ENCODE results near the gene TENM4.

The TENM4 gene

DNA sequence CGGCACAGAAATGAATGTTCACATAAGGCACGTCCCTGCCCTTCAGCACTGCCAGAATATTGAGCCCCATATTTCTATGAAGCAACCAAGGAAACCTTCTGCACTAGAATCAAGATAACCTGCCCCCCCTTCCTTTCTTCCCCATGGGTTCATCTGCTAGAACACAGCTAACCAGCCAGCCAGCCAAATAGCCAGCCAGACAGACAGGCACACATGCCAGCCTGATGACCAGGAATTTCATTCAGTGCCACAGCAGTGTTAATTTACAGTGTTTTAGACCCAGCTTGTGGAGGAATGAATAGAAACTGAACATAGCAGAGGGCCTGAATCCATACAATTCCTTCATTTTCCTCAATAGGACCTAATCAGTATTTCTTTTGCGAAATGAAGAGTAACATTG, 57.0 kb downstream of the TENM4 start:
- DNase-seq: no peak

DNA sequence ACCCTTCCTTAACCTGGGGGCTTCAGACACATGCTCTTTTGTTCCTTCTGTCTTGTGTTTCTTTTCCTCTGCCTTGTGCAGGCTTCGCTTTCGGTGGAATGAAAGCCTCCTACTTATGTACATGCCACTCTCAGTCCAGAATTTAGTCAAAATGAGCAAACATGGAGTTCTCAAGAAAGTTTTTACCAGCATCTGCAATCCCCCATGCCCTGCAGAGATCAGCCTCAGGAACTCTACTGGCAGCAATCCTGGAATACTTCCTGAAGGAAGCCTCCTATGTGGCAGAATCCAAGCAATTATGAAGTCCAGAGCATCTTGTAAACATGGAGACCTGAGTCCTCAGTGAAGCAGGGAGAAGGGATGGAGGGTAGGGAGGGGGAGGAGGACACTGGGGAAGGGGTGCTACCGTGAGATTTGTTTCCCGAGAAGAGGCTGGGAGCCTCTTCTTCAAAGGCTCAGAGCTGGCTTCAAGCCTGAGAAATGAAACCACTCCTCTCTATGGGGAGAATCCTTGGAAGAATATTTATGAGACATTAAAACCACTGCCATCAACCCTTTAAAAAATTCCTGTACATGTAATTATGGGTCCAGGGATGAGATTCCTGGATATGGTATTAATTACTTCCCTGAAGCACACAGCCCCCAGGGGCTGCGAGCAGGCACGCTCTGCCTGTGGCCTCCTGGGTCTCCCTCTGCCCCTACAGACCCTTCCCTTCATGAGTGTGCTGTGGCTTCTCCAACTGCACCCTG, 58.4 kb downstream of the TENM4 start:
- no peak for DNase-seq

DNA sequence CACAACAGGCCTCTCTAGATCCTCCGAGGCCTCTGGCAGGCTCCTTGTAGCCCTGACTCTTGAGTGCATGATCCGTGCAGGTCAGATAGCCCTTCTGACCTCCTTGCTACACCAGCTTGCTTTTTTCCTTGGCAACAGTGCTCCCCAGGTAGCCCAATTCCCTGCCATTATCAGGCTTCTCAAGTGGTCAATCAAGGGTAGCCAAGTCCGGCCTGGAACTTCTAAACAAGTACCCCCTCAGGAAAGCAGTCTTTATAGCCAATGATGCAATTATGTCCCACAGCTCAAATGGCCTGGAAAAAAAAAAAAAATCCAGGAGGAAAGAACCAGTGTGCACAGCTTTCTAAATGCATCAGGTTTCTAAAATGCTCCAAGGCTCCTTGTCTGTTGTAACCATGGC, 59.8 kb downstream of the TENM4 start:
- DNase-seq: no peak

DNA sequence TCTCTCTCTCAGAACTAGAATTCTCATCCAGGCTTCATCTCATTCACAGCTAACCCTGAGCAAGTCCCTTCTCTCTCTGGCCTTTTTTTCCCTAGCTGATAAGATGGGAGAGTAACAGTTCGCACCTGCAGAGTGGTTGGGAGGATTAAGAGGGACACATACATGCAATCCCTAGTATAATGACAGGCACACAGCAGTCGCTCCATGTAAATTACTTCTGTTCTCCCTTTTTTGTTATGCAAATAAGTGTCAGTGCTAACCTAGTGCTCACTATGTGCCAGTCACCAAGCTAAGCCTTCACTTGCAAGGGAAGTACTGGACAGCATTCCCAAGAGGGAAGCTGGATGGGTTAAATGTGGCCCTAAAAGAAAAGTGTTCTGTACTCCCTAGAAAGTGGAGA, 63.4 kb downstream of the TENM4 start:
- no peak for DNase-seq

DNA sequence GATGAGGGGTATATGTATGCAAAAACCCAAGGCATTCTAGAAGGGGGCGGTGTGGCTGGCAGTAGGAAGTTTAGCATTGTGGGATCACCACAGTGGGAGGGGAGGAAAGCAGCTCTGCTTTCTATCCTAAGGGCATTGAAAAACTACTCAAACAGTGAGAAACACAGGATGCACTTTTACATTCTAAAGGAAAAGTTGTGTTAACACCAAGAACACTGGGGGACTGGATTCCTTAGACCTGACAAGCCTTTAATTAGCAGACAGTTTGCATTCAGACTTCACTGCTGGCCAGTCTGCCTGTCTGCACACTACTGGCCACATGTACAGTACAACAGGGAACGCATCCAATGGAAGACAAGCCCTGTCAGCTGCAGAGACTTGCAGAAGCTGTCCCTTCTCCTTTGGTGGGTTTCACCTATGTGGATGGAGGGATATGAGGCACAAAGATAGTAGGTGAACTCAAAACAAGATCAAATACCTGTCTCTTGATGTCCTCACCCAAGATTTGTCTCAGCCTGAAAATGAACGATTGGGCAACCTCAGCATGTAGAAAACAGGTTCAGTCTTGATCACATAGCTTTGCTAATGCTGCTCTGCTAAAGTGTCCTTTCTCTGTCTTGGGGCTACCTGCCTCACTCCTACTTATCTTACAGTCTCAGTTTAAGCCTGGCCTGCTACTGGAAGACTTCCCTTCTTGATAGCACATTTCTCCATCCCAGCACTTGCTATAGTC, 64.8 kb downstream of the TENM4 start:
- no peak for DNase-seq

DNA sequence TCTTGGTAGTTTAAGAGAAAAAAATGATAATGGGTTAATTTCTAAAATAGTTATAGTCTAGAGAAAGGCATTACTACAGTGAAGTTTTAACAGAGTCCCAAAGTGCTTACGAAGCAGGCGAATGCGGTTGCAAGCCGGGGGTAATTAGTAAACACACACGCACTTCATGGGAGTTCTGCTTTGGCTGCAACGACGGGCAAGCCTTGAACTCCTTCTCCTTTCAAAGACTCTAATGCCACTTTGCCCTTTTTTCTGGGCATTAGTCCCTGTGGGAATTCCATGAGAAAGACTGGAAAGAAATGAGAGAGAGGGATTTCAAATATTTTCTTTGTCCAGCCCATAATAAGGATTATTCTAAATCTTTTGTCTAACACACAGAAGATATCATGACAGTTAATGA, 66.1 kb downstream of the TENM4 start:
- no peak for DNase-seq

DNA sequence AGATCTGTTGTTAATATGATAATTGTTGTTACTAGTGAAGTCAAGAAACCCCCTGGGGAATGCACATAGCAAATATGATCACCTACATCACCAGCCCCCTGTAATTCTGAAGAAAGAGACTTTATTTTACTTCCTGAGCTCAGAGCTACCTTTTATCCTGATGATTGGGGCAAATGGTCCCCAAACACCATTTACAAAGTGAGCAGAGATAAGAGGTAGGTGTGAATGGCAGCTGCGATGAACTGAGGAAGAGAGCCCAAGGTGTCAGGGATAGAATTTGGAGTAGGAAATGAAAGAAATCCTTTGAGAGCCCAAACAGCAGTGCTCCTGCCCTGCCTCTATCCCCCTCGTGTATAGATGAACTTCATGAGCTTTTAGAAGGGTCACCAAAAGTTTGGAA, 69.1 kb downstream of the TENM4 start:
- DNase-seq: peak; percentile 21

DNA sequence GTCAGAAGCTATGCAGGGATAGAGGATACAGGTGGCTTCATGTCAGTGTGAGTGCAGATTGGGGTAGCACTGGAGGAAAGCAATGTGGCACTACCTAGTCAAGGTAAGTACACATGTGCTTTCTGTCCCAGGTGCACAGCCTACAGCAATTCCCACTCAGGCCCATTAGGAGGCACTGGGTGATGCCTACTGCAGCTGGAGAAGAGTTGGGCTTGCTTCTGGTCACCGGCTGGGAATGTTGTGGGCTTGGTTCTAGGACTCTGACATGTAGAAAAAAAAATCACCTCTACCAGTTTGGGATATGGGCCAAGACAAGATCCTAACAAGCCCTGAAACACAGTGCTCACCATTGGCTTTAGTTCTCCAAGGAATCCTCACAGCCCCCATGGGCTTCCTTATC, 69.7 kb downstream of the TENM4 start:
- peak; percentile 71 for DNase-seq

DNA sequence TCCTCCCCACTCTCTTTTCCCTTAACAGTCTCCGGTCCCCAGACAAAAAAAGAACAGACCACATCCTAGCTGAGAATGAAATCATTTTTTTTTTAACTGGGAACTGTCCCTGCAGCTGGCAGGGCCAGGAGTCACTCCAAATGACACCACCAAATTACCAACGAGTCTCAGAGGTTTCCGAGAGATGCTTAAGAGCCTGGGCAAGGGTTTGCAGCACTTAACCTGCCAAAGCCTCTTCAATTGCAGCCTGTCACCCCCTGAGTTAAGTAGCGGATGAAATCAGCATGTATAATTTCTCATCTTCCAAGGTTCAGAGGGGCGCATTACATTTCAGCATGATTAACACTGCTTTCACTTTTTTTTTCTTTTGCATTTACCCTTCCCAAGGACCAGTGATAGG, 71.8 kb downstream of the TENM4 start:
- no peak for DNase-seq

DNA sequence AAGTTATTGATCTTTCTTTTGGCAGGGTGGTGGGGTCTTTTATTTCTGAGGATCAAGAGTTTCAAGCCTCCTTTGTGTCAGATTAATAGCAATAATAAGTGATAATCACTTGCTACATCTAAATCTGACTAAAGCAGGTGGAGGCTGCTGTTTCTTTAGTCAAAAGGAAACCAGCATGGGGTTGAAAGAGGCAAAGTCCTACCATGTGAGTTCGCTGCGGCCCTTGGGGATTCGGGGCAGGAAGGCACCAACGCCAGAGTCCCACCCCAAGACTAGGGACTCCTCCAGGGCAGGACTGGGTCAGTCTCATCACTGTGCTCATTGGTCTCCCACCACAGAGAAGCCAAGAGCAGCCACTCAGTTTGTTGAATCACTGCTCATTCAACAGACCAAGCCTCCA, 73.0 kb downstream of the TENM4 start:
- DNase-seq: no peak

DNA sequence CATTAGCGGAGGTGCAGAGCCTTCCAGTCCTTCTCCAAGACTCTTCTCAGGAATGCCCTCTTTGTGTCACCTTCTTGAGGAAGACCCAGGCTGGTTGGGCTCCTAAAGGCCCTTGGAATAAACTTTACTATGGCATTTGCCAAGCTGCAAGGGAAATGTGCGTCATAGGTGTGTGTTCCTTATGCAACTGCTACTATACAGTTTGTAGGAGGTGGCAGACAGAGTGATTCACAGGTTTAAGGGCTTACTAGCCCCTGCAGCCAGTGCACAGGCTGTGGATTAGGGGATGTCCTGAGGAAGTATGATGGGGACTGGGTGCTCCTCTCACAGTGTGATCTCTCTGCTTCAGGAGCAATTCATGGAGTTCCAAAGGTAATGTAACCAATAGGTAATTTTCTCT, 74.6 kb downstream of the TENM4 start:
- no peak for DNase-seq

DNA sequence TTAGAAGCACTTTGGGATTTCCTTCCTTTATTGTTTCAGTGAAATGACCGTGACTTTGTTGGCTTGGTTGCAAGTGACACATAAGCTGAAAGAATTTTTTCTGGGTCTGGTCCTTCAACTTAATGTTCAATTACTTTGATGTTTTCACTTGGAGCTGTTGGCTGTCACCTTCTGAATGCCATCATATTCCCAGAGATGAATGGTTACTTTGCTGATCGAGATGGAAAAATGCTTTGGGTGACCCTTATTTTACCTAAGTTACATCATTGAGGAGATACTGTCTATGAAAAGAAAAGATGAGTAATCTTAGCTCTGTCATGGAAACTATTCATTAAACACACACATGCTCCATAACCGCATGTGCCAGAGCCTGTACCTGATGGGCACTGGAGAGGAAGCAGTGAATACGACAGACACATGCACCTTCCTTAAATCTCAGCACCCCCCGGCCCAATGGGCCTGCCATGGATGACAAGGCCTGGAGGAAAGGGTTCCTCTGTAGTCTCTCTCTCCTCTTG, 76.9 kb downstream of the TENM4 start:
- no peak for DNase-seq

DNA sequence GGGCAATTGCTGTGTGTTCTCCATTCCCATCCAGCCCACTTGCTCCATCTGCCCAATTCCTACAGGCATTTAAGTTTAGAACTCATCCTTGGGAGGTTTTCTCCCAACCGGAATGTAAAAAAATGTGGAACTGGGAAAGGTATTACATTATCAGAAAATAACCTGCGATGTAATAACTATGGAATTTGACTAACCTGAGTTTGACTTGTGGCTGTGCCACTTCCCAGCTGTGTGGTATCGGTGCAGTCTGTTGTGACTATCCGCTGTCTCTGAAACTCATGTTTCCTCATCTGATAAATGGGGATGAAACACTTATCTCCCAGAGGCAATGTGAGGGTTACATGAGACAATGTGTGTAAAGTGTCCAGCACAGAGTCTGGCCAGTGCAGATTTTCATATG, 77.6 kb downstream of the TENM4 start:
- DNase-seq: no peak

DNA sequence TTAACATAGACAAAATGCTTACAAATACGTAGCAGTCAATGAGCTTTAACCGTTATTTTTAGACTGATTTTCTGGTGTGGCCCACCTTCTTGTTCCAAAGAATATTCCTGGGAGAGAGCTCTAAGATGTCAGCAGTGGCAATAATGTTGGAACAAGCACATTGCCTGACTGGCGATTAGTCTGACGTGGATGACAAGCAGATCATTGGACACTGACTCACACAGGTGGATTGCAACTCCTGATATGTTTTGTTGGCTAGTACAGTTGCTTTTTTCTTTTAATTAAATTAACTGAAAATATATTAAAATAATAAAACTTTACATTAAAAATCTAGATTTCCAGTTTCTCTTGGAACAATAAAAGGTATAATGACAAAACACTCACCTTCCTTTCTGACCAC, 78.0 kb downstream of the TENM4 start:
- DNase-seq: no peak

DNA sequence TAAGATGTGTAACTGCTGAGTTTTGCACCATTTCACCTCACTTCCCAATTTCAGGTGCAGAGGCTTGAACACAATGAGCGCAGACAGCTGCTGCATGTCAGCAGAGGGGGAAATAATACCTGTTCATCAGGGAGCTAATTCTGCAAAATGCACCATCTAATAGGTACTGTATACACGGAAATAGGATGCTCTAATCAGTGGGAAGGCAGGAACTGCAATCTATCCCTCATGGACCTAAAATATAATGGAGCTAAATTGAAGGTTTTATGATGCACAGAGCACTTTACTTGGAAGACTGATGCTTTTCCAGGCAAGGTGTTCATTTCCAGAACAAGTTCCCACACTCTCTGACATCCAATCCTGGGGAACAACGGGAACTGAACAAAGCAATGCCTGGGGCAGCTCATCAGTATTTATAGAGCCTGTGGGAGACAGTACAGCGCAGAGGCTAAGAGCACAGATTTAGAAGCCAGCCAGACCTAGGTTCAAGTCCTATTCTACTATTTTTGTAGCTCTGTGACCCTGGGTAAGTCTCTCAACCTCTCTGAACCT, 78.5 kb downstream of the TENM4 start:
- peak; percentile 95 for DNase-seq

DNA sequence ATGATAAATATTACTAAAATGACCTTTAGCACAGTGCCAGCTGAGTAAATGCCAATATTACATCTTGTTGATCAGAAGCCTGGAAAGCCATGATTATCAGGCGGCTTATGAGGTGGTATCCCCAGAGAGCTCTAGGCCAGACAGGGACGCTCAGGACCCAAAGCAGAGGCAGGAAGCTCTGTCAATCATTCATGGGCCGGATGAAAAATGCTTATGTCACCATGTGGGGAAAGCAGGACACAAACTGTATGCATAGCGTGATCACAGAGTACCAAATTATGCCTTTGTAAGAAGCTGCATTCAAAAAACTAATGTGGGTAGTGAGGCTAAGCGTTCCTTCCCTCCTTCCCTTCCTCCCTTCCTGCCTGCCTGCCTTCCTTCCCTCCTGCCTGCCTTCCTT, 82.6 kb downstream of the TENM4 start:
- DNase-seq: no peak

DNA sequence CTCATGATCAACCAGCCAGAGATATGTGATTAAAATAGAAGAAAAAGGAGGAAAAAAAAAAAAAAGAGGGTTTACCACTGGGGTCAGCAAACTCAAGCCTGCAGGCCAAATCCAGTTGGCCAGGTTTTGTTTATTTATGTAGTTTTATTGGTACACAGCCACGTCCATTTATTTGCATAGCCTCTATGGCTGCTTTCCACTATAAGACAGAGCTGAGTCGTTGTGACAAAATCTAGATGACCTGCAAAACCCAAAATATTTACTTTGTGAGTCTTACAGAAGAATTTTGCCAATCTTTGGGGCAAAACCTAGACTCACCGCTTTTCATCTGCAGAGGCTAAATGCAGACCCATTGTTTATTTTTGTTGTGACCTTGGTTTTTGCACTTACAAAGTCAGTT, 87.1 kb downstream of the TENM4 start:
- no peak for DNase-seq

DNA sequence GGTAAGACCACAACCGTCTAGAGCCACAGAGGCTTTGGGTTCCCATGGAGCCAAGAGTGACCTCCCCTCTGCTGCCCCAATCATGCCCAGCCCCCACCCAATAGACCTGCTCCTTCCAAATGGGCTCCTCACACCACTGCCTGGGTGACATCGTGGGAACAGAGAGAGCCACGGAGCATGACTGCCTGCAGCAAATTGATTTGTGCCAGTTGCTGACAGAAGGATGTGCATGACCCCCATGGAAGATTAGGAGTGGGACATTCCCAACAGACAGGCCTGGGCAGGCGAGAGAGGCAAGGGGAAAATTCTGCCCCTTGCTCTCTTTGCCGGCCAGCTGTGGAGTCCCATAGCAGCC, 88.5 kb downstream of the TENM4 start:
- peak; percentile 67 for DNase-seq

DNA sequence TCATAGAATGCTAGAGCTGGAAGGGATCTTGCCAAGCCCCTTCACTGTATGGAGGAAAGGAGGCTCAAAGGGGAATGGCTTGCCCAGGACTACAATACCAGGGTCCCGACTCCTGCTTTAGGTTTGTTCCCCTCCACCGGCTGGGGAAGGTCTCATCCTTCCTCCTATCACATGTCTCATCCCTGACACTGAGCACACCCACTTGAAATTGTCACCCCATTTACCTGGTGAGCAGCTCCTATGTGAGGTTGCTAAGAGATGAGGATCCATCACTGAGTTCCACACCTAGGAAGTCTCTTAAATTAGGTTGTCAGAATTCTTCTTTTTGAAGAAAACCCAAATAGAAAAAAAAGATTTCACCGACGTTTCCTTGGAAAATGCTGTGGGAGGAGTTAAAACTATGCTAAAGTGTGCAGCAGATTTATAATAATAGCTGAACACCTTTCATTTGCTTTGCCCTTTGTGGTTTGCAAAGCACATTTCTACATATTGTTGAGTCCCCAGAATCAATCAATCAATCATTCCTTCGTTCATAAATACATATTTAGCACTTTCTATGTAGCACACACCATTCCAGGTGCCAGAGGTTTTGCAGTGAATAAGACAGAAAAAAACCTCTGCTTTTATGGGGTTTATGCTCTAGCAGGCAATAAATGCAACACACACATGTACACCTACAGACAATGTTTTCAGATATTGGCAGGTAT, 91.7 kb downstream of the TENM4 start:
- DNase-seq: no peak

DNA sequence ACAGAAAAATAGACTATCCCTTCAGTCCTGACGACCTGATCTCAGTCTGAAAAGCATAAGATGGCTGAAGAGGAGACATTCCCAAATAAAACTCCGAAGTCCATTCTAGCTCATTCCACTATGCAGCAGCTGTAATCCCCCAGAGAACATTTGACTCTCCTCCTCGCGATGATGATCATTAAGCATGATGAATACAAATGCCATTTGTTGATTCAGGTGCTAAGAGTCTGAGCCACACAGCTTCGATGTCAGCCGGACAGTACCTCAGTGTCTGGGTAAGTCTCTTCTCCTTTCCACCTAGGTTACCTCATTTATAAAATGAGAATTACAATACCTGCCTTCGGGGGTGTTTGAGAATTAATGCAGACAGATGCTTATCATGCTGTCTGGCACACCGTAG, 94.8 kb downstream of the TENM4 start:
- peak; percentile 92 for DNase-seq

DNA sequence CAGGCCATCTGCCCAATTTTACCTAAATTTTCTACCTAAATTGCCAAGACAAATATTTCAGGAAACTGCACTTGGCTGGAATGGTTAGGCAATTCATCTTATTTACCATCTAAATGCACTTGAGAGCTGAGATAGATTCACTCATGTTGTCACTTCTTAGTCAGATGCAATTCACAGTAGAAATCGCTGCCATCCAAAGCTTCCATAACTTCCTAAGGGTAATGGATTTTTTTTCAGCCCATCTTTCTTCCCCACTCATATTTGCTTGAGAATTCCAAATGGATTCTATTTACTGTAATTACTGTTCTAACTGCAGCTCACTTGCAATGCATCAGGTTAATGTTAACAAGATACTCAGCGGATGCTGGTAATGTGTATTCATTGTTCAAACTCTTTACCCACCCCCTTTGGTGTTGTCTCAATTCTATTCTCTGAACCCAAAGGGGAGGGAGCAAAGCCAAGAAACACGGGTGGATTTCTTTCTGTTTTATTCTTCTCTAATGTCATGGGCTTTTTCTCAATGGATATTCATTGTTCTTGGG, 96.0 kb downstream of the TENM4 start:
- peak; percentile 81 for DNase-seq

DNA sequence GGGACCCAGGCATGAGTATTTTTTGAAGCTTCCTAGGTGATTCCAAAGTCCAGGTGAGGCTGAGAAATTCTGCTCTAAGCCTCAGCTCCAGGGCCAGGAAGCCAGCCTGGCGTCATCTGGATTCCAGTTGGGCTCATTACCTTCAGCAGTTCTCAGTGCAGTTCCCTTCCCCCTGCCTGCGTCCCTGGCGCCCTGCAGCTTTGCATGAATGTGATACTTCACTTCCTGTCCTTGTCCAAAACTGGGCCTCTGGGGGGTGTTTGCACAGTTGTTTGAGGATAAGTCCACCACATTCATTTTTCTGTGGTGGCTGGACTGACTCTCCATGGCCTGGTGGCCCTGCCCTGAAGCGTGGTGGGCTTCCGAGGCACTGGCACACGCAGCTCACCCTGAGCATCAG, 98.1 kb downstream of the TENM4 start:
- DNase-seq: peak; percentile 98

DNA sequence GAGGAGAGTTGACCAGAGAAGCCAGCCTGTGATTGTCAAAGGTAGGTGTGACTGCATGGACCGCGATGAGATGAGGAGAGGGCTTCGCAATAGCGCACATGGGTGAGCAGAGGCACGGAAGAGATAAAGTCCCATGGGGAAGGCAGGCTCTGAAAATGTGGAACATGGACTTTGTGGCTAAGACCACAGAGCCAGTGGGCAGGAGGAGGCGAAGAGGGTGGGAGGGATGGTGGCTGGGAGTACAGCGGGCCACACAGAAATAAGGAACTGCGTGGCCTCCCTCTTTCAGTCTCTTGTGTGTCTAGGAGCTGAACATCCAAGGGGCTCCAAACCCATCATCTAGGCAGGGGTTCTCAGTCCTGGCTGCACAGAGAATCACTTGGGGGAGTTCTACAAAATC, 98.6 kb downstream of the TENM4 start:
- DNase-seq: peak; percentile 51
